ENCODE results near the gene LRIF1. TPM values are rescaled to one million over a fixed set of nuclear protein-coding genes. Genes with fewer than 3 reads are reported as not detected.

Gene LRIF1
- total and polyA plus RNA-seq, 2 of the 4 experiments (the other 2 are of a cell fraction), result 5.4 to 6.8 TPM

DNA sequence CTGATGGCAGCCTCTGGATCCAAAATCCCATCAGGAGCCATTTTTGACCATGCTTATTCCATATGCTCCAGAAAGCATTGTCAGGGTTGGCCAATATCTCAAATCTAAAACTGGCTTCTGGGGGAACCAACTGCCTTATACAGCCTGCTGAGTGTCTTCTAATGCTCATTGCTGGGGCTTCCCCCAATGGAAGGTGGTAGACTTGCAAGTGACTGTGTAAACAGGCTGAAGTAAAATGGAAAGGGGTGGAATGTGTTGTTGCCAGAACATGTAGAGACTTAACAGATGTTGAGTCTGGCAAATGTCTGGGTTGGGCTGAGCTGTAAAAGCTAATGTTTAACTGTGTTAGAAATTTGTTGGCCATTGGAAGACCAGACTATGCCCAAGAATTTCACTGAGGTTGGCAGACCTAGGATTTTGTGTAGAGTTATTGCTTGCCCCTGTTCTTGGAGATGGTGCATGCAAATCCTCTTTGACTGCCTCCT, 22.7 kb upstream of the LRIF1 start:
- intact Hi-C loops (cut with micrococcal nuclease) (no loop called here), dilution Hi-C loops (cut with HindIII; ENCODE audit: low sequenced_read_pairs, unreplicated experiment) (no loop called here), in situ Hi-C loops (cut with MboI; ENCODE audit: low sequenced_read_pairs) (no loop called here)
- Histone ChIP-seq H3K9ac (ENCODE audit: low read depth, low read length) (no peak overlapping the region), H2BK5ac (ENCODE audit: low read depth, low read length, poor library complexity, severe bottlenecking) (no peak overlapping the region), H2AK9ac (replicated peaks; ENCODE audit: low read depth, low read length, poor library complexity) (no peak overlapping the region), H3K4me3 (ENCODE audit: insufficient read depth, low read depth, low read length) (no peak overlapping the region), H3K56ac (ENCODE audit: extremely low read depth, insufficient read depth, low read length) (no peak overlapping the region), H3K18ac (ENCODE audit: low read depth, low read length) (no peak overlapping the region), H2BK120ac (ENCODE audit: low read depth, low read length) (no peak overlapping the region), H3K23ac (ENCODE audit: low read depth, low read length) (no peak overlapping the region), H2BK20ac (ENCODE audit: low read depth, low read length) (no peak overlapping the region), H3K9me3 (ENCODE audit: control insufficient read depth, insufficient read depth, low read length) (no peaks in the 10 kb centered on the region), H3K27me3 (ENCODE audit: control insufficient read depth, insufficient read depth, low read length) (no peaks in the 10 kb centered on the region), H3K79me1 (ENCODE audit: low read depth in 1 of 2, low read length in 2 of 2) (no peaks in the 10 kb centered on the region), H2BK15ac (ENCODE audit: low read depth, low read length) (no peak overlapping the region), H4K20me1 (ENCODE audit: insufficient read depth, low read length) (no peaks in the 10 kb centered on the region), H4K8ac (ENCODE audit: low read depth in 2 of 2, low read length in 2 of 2) (no peak overlapping the region), H3K4me2 (ENCODE audit: low read depth, low read length) (no peak overlapping the region), H3K9me1 (ENCODE audit: insufficient read depth, low read length) (no peaks in the 10 kb centered on the region), H3K4me1 (ENCODE audit: control insufficient read depth, insufficient read depth, low read length) (no peaks in the 10 kb centered on the region), H4K91ac (ENCODE audit: insufficient read depth, low read depth, low read length) (no peak overlapping the region), H2AFZ (replicated peaks; ENCODE audit: low read length, poor library complexity) (no peak overlapping the region), H3K36me3 (ENCODE audit: control insufficient read depth, insufficient read depth, low read length) (no peaks in the 10 kb centered on the region), H4K5ac (ENCODE audit: low read depth, low read length) (no peak overlapping the region), H3K27ac (ENCODE audit: insufficient read depth, low read length) (no peak overlapping the region), H3K14ac (replicated peaks; ENCODE audit: low read depth, low read length) (no peak overlapping the region), H3K4ac (ENCODE audit: low read depth, low read length) (no peak overlapping the region), H2AK5ac (ENCODE audit: low read depth, low read length) (no peak overlapping the region)
- POLR2A ChIA-PET (ENCODE audit: unreplicated experiment), result no interaction called here
- no peak for DNase-seq
- TF ChIP-seq MAFK (IDR thresholded peaks at IDR 0.05; ENCODE audit: low read depth, low read length), result no peak
- TF ChIP-seq NFE2L2 (IDR thresholded peaks at IDR 0.05; ENCODE audit: low read depth, low read length), result no peak
- no peak for TF ChIP-seq RAD21 (IDR thresholded peaks at IDR 0.05; ENCODE audit: low read length)
- TF ChIP-seq RCOR1 (IDR thresholded peaks at IDR 0.05; ENCODE audit: insufficient replicate concordance, low read length), result no peak
- TF ChIP-seq CEBPB (IDR thresholded peaks at IDR 0.05; ENCODE audit: low read depth, low read length), result no peak
- no peak for TF ChIP-seq MAZ (IDR thresholded peaks at IDR 0.05; ENCODE audit: borderline replicate concordance, low read depth, low read length)
- TF ChIP-seq, protein P1, sequence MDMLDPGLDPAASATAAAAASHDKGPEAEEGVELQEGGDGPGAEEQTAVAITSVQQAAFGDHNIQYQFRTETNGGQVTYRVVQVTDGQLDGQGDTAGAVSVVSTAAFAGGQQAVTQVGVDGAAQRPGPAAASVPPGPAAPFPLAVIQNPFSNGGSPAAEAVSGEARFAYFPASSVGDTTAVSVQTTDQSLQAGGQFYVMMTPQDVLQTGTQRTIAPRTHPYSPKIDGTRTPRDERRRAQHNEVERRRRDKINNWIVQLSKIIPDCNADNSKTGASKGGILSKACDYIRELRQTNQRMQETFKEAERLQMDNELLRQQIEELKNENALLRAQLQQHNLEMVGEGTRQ (IDR thresholded peaks at IDR 0.05; ENCODE audit: low read depth, low read length), result no peak
- TF ChIP-seq, protein P2, sequence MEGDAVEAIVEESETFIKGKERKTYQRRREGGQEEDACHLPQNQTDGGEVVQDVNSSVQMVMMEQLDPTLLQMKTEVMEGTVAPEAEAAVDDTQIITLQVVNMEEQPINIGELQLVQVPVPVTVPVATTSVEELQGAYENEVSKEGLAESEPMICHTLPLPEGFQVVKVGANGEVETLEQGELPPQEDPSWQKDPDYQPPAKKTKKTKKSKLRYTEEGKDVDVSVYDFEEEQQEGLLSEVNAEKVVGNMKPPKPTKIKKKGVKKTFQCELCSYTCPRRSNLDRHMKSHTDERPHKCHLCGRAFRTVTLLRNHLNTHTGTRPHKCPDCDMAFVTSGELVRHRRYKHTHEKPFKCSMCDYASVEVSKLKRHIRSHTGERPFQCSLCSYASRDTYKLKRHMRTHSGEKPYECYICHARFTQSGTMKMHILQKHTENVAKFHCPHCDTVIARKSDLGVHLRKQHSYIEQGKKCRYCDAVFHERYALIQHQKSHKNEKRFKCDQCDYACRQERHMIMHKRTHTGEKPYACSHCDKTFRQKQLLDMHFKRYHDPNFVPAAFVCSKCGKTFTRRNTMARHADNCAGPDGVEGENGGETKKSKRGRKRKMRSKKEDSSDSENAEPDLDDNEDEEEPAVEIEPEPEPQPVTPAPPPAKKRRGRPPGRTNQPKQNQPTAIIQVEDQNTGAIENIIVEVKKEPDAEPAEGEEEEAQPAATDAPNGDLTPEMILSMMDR (conservative IDR thresholded peaks at IDR 0.05; ENCODE audit: low read depth, low read length), result no peak
- TF ChIP-seq MXI1 (IDR thresholded peaks at IDR 0.05; ENCODE audit: borderline replicate concordance, low read depth, low read length), result no peak
- no peak for TF ChIP-seq BHLHE40 (IDR thresholded peaks at IDR 0.05; ENCODE audit: low read depth, low read length)
- TF ChIP-seq CHD1 (IDR thresholded peaks at IDR 0.05; ENCODE audit: low read depth, low read length), result no peak
- TF ChIP-seq ELK1 (IDR thresholded peaks at IDR 0.05; ENCODE audit: borderline replicate concordance, low read depth, low read length), result no peak
- TF ChIP-seq FOS (IDR thresholded peaks at IDR 0.05; ENCODE audit: low read depth, low read length), result no peak
- CTCF ChIA-PET, result no interaction called here
- no TSS peak for BruUV-seq (replicated peaks)
- no peak for ATAC-seq (ENCODE audit: low read depth)
